Measurements from ENCODE around the gene ATOX1.
"Not testable (repeated sequence)": the region's sequence is repeated elsewhere in the genome, so short reads cannot be mapped to it uniquely, and the experiment has no call there.

- TF ChIP-seq, protein P1, sequence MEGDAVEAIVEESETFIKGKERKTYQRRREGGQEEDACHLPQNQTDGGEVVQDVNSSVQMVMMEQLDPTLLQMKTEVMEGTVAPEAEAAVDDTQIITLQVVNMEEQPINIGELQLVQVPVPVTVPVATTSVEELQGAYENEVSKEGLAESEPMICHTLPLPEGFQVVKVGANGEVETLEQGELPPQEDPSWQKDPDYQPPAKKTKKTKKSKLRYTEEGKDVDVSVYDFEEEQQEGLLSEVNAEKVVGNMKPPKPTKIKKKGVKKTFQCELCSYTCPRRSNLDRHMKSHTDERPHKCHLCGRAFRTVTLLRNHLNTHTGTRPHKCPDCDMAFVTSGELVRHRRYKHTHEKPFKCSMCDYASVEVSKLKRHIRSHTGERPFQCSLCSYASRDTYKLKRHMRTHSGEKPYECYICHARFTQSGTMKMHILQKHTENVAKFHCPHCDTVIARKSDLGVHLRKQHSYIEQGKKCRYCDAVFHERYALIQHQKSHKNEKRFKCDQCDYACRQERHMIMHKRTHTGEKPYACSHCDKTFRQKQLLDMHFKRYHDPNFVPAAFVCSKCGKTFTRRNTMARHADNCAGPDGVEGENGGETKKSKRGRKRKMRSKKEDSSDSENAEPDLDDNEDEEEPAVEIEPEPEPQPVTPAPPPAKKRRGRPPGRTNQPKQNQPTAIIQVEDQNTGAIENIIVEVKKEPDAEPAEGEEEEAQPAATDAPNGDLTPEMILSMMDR (IDR thresholded peaks at IDR 0.05) = not testable (repeated sequence)
- not testable (repeated sequence) for TF ChIP-seq POLR2A (IDR thresholded peaks at IDR 0.05)
Observed at GRCh38 chr5:151729597-151729996, 28.8 kb downstream of the ATOX1 start.
